Measurements from ENCODE around the gene NAV3.

NAV3 gene

DNA sequence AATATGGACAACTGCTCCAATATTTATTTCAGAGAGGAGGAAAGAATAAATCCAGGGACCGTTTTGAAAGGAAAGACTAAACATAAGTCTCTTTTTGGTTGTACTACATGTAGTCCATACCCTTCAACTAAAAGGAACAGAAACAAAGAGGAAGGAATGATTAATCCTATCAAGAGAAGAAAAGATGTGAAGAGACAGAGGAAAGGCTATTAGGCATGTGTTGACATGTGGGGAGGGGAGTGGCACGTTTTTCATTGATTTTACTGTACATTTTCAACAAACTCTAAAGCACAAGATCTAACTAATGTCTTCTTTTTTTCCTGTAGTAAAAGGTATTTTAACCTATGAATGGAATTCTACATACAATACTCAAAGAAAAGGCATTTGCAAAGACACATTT is 85.6 kb downstream of the NAV3 start:
- Histone ChIP-seq H3K4me2 (ENCODE audit: low read length) (no peak overlapping the region), H3K9me3 (ENCODE audit: control insufficient read depth, insufficient read depth, low read length) (no peaks in the 10 kb centered on the region), H3K36me3 (ENCODE audit: control insufficient read depth, low read length) (no peaks in the 10 kb centered on the region), H3K27ac (ENCODE audit: low read depth, low read length) (no peak overlapping the region), H3K9me2 (replicated peaks; ENCODE audit: control insufficient read depth, low read length) (no peaks in the 10 kb centered on the region), H3K79me2 (ENCODE audit: control insufficient read depth, low read length) (no peaks in the 10 kb centered on the region), H3K27me3 (ENCODE audit: control insufficient read depth, low read length) (no peaks in the 10 kb centered on the region), H4K20me1 (ENCODE audit: control insufficient read depth, insufficient read depth, low read depth, low read length) (no peaks in the 10 kb centered on the region), H3K4me1 (ENCODE audit: control insufficient read depth, low read length) (no peaks in the 10 kb centered on the region), H3F3A (ENCODE audit: control insufficient read depth, insufficient read depth) (no peaks in the 10 kb centered on the region), H3K4me3 (ENCODE audit: low read length) (no peak overlapping the region)
- no peak for TF ChIP-seq EZH2phosphoT487 (IDR thresholded peaks at IDR 0.05; ENCODE audit: borderline replicate concordance, low read length)
- TF ChIP-seq, protein P1, sequence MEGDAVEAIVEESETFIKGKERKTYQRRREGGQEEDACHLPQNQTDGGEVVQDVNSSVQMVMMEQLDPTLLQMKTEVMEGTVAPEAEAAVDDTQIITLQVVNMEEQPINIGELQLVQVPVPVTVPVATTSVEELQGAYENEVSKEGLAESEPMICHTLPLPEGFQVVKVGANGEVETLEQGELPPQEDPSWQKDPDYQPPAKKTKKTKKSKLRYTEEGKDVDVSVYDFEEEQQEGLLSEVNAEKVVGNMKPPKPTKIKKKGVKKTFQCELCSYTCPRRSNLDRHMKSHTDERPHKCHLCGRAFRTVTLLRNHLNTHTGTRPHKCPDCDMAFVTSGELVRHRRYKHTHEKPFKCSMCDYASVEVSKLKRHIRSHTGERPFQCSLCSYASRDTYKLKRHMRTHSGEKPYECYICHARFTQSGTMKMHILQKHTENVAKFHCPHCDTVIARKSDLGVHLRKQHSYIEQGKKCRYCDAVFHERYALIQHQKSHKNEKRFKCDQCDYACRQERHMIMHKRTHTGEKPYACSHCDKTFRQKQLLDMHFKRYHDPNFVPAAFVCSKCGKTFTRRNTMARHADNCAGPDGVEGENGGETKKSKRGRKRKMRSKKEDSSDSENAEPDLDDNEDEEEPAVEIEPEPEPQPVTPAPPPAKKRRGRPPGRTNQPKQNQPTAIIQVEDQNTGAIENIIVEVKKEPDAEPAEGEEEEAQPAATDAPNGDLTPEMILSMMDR (IDR thresholded peaks at IDR 0.05; ENCODE audit: low read depth, low read length, poor library complexity, severe bottlenecking): no peak

DNA sequence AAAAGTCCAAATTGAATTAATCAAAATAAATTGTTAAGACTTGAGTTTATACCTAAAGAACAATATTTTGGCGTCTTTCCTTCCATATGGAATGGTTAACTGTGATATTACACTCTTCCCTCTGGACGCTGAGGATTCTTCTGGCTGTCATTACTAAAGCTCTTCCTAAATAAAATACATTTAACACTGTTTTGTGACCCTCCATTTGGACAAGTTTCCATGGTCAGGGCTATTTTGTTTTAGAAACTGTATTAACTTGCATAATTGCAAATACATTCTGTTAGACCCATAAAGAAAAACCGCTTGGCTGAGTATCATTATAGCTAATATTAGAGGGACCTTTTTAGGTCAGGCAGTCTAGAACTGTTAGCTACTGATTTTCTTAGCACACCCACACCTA is 87.4 kb downstream of the NAV3 start:
- Histone ChIP-seq H3F3A (ENCODE audit: control insufficient read depth, insufficient read depth) (no peaks in the 10 kb centered on the region), H3K9me2 (replicated peaks; ENCODE audit: control insufficient read depth, low read length) (no peaks in the 10 kb centered on the region), H4K20me1 (ENCODE audit: control insufficient read depth, insufficient read depth, low read depth, low read length) (no peaks in the 10 kb centered on the region), H3K4me3 (ENCODE audit: low read length) (no peak overlapping the region), H3K79me2 (ENCODE audit: control insufficient read depth, low read length) (no peaks in the 10 kb centered on the region), H3K4me2 (ENCODE audit: low read length) (no peak overlapping the region), H3K4me1 (ENCODE audit: control insufficient read depth, low read length) (no peaks in the 10 kb centered on the region), H3K36me3 (ENCODE audit: control insufficient read depth, low read length) (no peaks in the 10 kb centered on the region), H3K27me3 (ENCODE audit: control insufficient read depth, low read length) (no peaks in the 10 kb centered on the region), H3K27ac (ENCODE audit: low read depth, low read length) (no peak overlapping the region), H3K9me3 (ENCODE audit: control insufficient read depth, insufficient read depth, low read length) (no peaks in the 10 kb centered on the region)
- no peak for TF ChIP-seq EZH2phosphoT487 (IDR thresholded peaks at IDR 0.05; ENCODE audit: borderline replicate concordance, low read length)
- TF ChIP-seq, protein P1 (IDR thresholded peaks at IDR 0.05; ENCODE audit: low read depth, low read length, poor library complexity, severe bottlenecking): no peak

DNA sequence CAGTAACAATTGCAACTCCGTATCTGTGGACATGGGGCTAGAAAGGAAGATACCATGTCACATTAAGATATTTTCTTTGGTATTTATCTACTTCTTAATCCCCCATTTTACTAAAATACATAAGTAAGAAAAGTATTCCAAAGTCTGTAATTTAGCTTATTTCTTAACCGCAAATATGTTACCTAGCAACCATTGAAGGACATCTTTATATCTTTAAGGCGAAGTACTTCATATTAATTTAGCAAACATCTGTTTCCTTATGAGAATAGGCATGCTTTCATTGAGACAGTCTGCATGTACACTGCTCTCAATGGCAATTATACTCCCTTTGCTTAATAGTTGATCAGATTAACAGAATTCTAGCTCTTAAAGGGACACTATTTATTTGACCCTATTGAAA is 88.8 kb downstream of the NAV3 start:
- Histone ChIP-seq H3F3A (ENCODE audit: control insufficient read depth, insufficient read depth) (no peaks in the 10 kb centered on the region), H3K36me3 (ENCODE audit: control insufficient read depth, low read length) (no peaks in the 10 kb centered on the region), H3K27me3 (ENCODE audit: control insufficient read depth, low read length) (no peaks in the 10 kb centered on the region), H3K27ac (ENCODE audit: low read depth, low read length) (no peak overlapping the region), H3K9me3 (ENCODE audit: control insufficient read depth, insufficient read depth, low read length) (no peaks in the 10 kb centered on the region), H3K4me1 (ENCODE audit: control insufficient read depth, low read length) (no peaks in the 10 kb centered on the region), H3K4me2 (ENCODE audit: low read length) (no peak overlapping the region), H3K79me2 (ENCODE audit: control insufficient read depth, low read length) (no peaks in the 10 kb centered on the region), H4K20me1 (ENCODE audit: control insufficient read depth, insufficient read depth, low read depth, low read length) (no peaks in the 10 kb centered on the region), H3K4me3 (ENCODE audit: low read length) (no peak overlapping the region), H3K9me2 (replicated peaks; ENCODE audit: control insufficient read depth, low read length) (no peaks in the 10 kb centered on the region)
- no peak for TF ChIP-seq EZH2phosphoT487 (IDR thresholded peaks at IDR 0.05; ENCODE audit: borderline replicate concordance, low read length)
- TF ChIP-seq, protein P1 (IDR thresholded peaks at IDR 0.05; ENCODE audit: low read depth, low read length, poor library complexity, severe bottlenecking): no peak

DNA sequence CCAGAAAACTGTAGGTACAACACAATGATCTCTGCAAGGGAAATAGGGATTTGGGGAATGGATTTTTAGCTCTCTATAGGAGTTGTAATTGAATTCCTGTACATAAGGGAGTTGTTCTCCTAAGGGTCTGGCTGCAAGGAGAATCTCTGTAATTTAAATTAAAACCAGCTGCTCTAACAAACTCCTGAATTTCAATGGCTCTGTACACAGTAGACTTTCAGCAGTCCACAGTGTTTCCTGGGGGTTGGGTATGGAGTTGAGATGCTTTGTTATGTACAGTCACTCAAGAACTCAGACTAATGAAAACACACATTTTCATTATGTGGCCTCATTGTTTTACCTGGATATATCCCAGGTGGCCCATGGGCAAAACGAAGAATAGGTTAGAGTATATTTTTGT is 93.2 kb downstream of the NAV3 start:
- H3K4me1 ChIP-seq (ENCODE audit: control insufficient read depth, low read length): peaks cover 3% of the 10 kb centered on the region; the same call in 1 of the 2 replicates
- H3K27me3 ChIP-seq (ENCODE audit: control insufficient read depth, low read length): no peaks in the 10 kb centered on the region
- TF ChIP-seq EZH2phosphoT487 (IDR thresholded peaks at IDR 0.05; ENCODE audit: borderline replicate concordance, low read length): no peak
- TF ChIP-seq, protein P1 (IDR thresholded peaks at IDR 0.05; ENCODE audit: low read depth, low read length, poor library complexity, severe bottlenecking): no peak
- H3K36me3 ChIP-seq (ENCODE audit: control insufficient read depth, low read length): no peaks in the 10 kb centered on the region
- H3K4me2 ChIP-seq (ENCODE audit: low read length): no peak overlapping the region
- H3K79me2 ChIP-seq (ENCODE audit: control insufficient read depth, low read length): no peaks in the 10 kb centered on the region
- H3K9me3 ChIP-seq (ENCODE audit: control insufficient read depth, insufficient read depth, low read length): no peaks in the 10 kb centered on the region
- H3K4me3 ChIP-seq (ENCODE audit: low read length): no peak overlapping the region
- no peak overlapping the region for H3K27ac ChIP-seq (ENCODE audit: low read depth, low read length)
- H4K20me1 ChIP-seq (ENCODE audit: control insufficient read depth, insufficient read depth, low read depth, low read length): no peaks in the 10 kb centered on the region
- no peaks in the 10 kb centered on the region for H3F3A ChIP-seq (ENCODE audit: control insufficient read depth, insufficient read depth)
- no peaks in the 10 kb centered on the region for H3K9me2 ChIP-seq (replicated peaks; ENCODE audit: control insufficient read depth, low read length)
